ENCODE measurements around the gene PRR15. TPM values are rescaled to one million over a fixed set of nuclear protein-coding genes. Genes with fewer than 3 reads are reported as not detected.

The PRR15 gene
- total RNA-seq, 4 donors from 2014 or later: 0.47 to 0.64 (median 0.47) TPM; not detected in 1

- DNase-seq (ENCODE audit: low spot score in 2 of 2): no peak
- 94% methylated on average over 4 of the region's 4 CpGs for WGBS
- Histone ChIP-seq H3K4me3 (no peak overlapping the region), H3K9me3 (no peaks in the 10 kb centered on the region), H3K27me3 (no peaks in the 10 kb centered on the region), H3K27ac (no peak overlapping the region), H3K4me1 (peaks cover 2% of the 10 kb centered on the region), H3K36me3 (no peaks in the 10 kb centered on the region)
- TF ChIP-seq CTCF (IDR thresholded peaks at IDR 0.05) (no peak), POLR2A (IDR thresholded peaks at IDR 0.05) (no peak), POLR2AphosphoS5 (IDR thresholded peaks at IDR 0.05) (no peak), EP300 (IDR thresholded peaks at IDR 0.05) (no peak)
Observed at GRCh38 chr7:29600661-29601060, 37.0 kb downstream of the PRR15 start.

GRCh38 chr7:29604052-29604451 is 40.4 kb downstream of the PRR15 start:
- H3K27ac ChIP-seq: no peak overlapping the region
- H3K4me3 ChIP-seq: no peak overlapping the region
- H3K36me3 ChIP-seq: no peaks in the 10 kb centered on the region
- H3K27me3 ChIP-seq: no peaks in the 10 kb centered on the region
- peaks cover 26% of the 10 kb centered on the region for H3K4me1 ChIP-seq
- H3K9me3 ChIP-seq: no peaks in the 10 kb centered on the region
- no peak for DNase-seq (ENCODE audit: low spot score in 2 of 2)
- no peak for TF ChIP-seq CTCF (IDR thresholded peaks at IDR 0.05)
- TF ChIP-seq POLR2A (IDR thresholded peaks at IDR 0.05): no peak
- TF ChIP-seq POLR2AphosphoS5 (IDR thresholded peaks at IDR 0.05): no peak
- TF ChIP-seq EP300 (IDR thresholded peaks at IDR 0.05): no peak
- WGBS: 95% methylated on average over 3 of the region's 3 CpGs

DNA sequence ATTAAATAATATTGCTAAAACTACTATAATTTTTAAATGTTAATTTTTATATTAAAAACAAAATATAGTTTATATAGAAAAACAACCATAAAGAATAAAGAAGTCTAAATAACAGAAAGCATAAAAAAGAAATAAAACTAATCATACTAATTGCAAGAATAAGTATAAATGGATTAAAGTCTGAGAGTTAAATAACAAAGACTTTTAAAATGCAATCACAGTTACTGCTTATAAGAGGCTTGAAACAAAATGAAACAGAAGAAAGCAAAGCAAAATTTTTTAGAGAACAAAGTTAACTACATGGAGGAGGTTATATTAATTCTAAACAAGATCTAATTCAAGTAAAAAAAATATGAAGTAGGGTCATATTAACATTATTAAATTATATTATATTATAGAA is 41.1 kb downstream of the PRR15 start:
- no peaks in the 10 kb centered on the region for H3K36me3 ChIP-seq
- no peak overlapping the region for H3K27ac ChIP-seq
- no peaks in the 10 kb centered on the region for H3K27me3 ChIP-seq
- DNase-seq (ENCODE audit: low spot score in 2 of 2): no peak
- no peak overlapping the region for H3K4me3 ChIP-seq
- peaks cover 33% of the 10 kb centered on the region for H3K4me1 ChIP-seq
- TF ChIP-seq POLR2A (IDR thresholded peaks at IDR 0.05) (no peak), EP300 (IDR thresholded peaks at IDR 0.05) (no peak), CTCF (IDR thresholded peaks at IDR 0.05) (no peak), POLR2AphosphoS5 (IDR thresholded peaks at IDR 0.05) (no peak)
- H3K9me3 ChIP-seq: no peaks in the 10 kb centered on the region

DNA sequence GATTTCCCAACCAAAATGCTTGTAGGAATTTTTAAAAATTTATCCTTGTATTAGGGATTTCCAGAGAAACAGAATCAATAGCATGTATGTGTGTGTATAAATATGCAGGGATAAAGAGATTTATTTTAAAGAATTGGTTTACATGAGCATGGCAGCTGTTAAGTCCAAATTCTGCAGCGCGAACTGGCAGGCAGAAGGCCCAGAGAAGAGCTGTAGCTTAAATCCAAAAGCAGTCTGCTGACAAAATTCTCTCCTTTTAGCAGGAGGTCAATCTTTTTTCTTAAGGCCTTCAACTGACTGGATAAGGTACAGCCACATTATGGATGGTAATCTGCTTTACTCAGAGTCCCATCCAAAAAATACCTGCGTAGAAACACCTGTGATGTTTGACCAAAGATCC is 42.0 kb downstream of the PRR15 start:
- TF ChIP-seq POLR2A (IDR thresholded peaks at IDR 0.05) (no peak), POLR2AphosphoS5 (IDR thresholded peaks at IDR 0.05) (no peak), EP300 (IDR thresholded peaks at IDR 0.05) (no peak), CTCF (IDR thresholded peaks at IDR 0.05) (no peak)
- Histone ChIP-seq H3K27me3 (no peaks in the 10 kb centered on the region), H3K9me3 (no peaks in the 10 kb centered on the region), H3K4me3 (no peak overlapping the region), H3K27ac (peak overlapping the region; percentile 6), H3K4me1 (peaks cover 36% of the 10 kb centered on the region), H3K36me3 (no peaks in the 10 kb centered on the region)
- no peak for DNase-seq (ENCODE audit: low spot score in 2 of 2)
- WGBS: 86% methylated on average over 3 of the region's 3 CpGs

GRCh38 chr7:29606287-29606721 is 42.7 kb downstream of the PRR15 start:
- TF ChIP-seq POLR2AphosphoS5 (IDR thresholded peaks at IDR 0.05) (no peak), EP300 (IDR thresholded peaks at IDR 0.05) (no peak), CTCF (IDR thresholded peaks at IDR 0.05) (no peak), POLR2A (IDR thresholded peaks at IDR 0.05) (no peak)
- no peaks in the 10 kb centered on the region for H3K36me3 ChIP-seq
- no peak overlapping the region for H3K4me3 ChIP-seq
- H3K27ac ChIP-seq: peak overlapping the region; percentile 12
- 55% methylated on average over 4 of the region's 4 CpGs for WGBS
- peaks cover 36% of the 10 kb centered on the region for H3K4me1 ChIP-seq
- no peaks in the 10 kb centered on the region for H3K9me3 ChIP-seq
- DNase-seq (ENCODE audit: low spot score in 2 of 2): no peak
- H3K27me3 ChIP-seq: no peaks in the 10 kb centered on the region
